ENCODE data around the gene GMPR.

GRCh38 chr6:16236631-16237199, 1.7 kb upstream of the GMPR start:
- TF ChIP-seq EZH2phosphoT487 (IDR thresholded peaks at IDR 0.05; ENCODE audit: borderline replicate concordance, low read depth, low read length) = no peak
- no peak for TF ChIP-seq CTCF (conservative IDR thresholded peaks at IDR 0.05; ENCODE audit: low read length)

All from OCI-LY7 (cell line).